Measurements from ENCODE around the gene PPFIA4.
"Not testable (repeated sequence)": the region's sequence is repeated elsewhere in the genome, so short reads cannot be mapped to it uniquely, and the experiment has no call there.

PPFIA4 gene

GRCh38 chr1:203017692-203018091, 8.6 kb upstream of the PPFIA4 start:
- no peak for FAIRE-seq

- not testable (repeated sequence) for FAIRE-seq
Measured at GRCh38 chr1:203022855-203023254, 3.4 kb upstream of the PPFIA4 start.

GRCh38 chr1:203025686-203026030, 633 bp upstream of the PPFIA4 start:
- no peak for FAIRE-seq

- no peak for FAIRE-seq
Measured at GRCh38 chr1:203026666-203027663, 674 bp downstream of the PPFIA4 start.

GRCh38 chr1:203028067-203028783, 1.9 kb downstream of the PPFIA4 start:
- FAIRE-seq: no peak

GRCh38 chr1:203028784-203029553, 2.7 kb downstream of the PPFIA4 start:
- FAIRE-seq: no peak

GRCh38 chr1:203031467-203031866, 5.2 kb downstream of the PPFIA4 start:
- FAIRE-seq: no peak

GRCh38 chr1:203033287-203033686, 7.0 kb downstream of the PPFIA4 start:
- no peak for FAIRE-seq

GRCh38 chr1:203033917-203034316, 7.6 kb downstream of the PPFIA4 start:
- FAIRE-seq: no peak

- no peak for FAIRE-seq
Measured at GRCh38 chr1:203034422-203035110, 8.3 kb downstream of the PPFIA4 start.

GRCh38 chr1:203035111-203036000, 9.1 kb downstream of the PPFIA4 start:
- FAIRE-seq: no peak

GRCh38 chr1:203036135-203036534, 9.8 kb downstream of the PPFIA4 start:
- no peak for FAIRE-seq

GRCh38 chr1:203036537-203036936, 10.2 kb downstream of the PPFIA4 start:
- no peak for FAIRE-seq

GRCh38 chr1:203037509-203038190, 11.4 kb downstream of the PPFIA4 start:
- no peak for FAIRE-seq

- FAIRE-seq: no peak
Measured at GRCh38 chr1:203038217-203038741, 12.0 kb downstream of the PPFIA4 start.

- FAIRE-seq: no peak
Measured at GRCh38 chr1:203038891-203039608, 12.8 kb downstream of the PPFIA4 start.

GRCh38 chr1:203039609-203040512, 13.6 kb downstream of the PPFIA4 start:
- no peak for FAIRE-seq

- no peak for FAIRE-seq
Measured at GRCh38 chr1:203040513-203041275, 14.4 kb downstream of the PPFIA4 start.

Data from islet of Langerhans (tissue), 1 donor.